ENCODE results near the gene CSTPP1.

GRCh38 chr11:47176328-47177228 lies 240.0 kb downstream of the CSTPP1 start, which contains the start of gene ARFGAP2:
- no peak for TF ChIP-seq ZNF274 (IDR thresholded peaks at IDR 0.05; ENCODE audit: low read depth, low read length)
- TF ChIP-seq YY1 (IDR thresholded peaks at IDR 0.05; ENCODE audit: insufficient read depth, insufficient read length): peak; percentile 76
